ENCODE results near the gene THSD4. TPM values are rescaled to one million over a fixed set of nuclear protein-coding genes. Genes with fewer than 3 reads are reported as not detected.

Gene THSD4
- total and polyA plus RNA-seq, 2 donors (not counting 1 experiment from before 2014, with no cell fraction given): 43.1 to 95.5 TPM

DNA sequence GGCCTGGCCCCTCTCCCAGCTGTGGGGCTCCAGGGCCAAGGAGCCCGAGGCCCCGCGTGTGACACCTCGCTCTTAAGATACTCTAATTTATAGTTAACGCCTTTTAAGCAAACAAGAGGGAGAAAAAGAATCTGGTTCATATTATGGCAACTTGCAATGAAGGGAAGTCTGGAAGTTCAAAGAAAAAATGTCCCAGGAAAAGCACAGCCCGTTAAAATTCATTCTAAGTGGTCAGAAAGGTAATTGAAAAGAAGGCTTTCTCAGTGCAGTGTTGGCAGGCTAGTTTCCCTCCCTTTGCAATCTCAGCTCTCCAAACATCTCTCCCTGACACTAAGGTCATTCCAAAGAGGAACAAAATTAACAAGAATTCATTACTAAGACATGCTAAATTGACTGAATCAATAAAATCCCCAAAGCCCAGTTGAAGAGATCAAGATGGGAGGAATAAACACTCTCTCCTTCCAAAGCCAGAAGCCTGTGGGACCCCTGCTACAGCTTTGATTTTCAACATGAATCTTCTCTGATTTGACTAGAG is 339.3 kb downstream of the THSD4 start:
- DNase-seq (ENCODE audit: low read depth in 2 of 2): no peak
- Histone ChIP-seq H3K27me3 (ENCODE audit: control insufficient read depth, insufficient read depth, low read length) (no peaks in the 10 kb centered on the region), H3K4me3 (replicated peaks in 1 of 4; ENCODE audit: control extremely low read depth in 1 of 4, insufficient read depth in 1 of 4, low read depth in 3 of 4, low read length in 4 of 4) (no peak overlapping the region), H3K4me1 (ENCODE audit: control insufficient read depth, extremely low read depth, insufficient read depth, low read length) (no peaks in the 10 kb centered on the region), H3K36me3 (ENCODE audit: control insufficient read depth, insufficient read depth, low read length) (no peaks in the 10 kb centered on the region), H4K20me1 (ENCODE audit: control insufficient read depth, extremely low read depth, insufficient read depth, low read length) (no peaks in the 10 kb centered on the region), H3K27ac (ENCODE audit: insufficient read depth, low read length) (no peak overlapping the region), H3K9me3 (ENCODE audit: control insufficient read depth, insufficient read depth, low read depth, low read length) (no peaks in the 10 kb centered on the region), H3K9ac (ENCODE audit: insufficient read depth, low read length) (no peak overlapping the region), H2AFZ (ENCODE audit: low read length) (no peak overlapping the region), H3K79me2 (ENCODE audit: control insufficient read depth, insufficient read depth, low read length) (no peaks in the 10 kb centered on the region), H3K4me2 (ENCODE audit: extremely low read depth, insufficient read depth, low read length) (no peak overlapping the region)
- TF ChIP-seq, protein P1, sequence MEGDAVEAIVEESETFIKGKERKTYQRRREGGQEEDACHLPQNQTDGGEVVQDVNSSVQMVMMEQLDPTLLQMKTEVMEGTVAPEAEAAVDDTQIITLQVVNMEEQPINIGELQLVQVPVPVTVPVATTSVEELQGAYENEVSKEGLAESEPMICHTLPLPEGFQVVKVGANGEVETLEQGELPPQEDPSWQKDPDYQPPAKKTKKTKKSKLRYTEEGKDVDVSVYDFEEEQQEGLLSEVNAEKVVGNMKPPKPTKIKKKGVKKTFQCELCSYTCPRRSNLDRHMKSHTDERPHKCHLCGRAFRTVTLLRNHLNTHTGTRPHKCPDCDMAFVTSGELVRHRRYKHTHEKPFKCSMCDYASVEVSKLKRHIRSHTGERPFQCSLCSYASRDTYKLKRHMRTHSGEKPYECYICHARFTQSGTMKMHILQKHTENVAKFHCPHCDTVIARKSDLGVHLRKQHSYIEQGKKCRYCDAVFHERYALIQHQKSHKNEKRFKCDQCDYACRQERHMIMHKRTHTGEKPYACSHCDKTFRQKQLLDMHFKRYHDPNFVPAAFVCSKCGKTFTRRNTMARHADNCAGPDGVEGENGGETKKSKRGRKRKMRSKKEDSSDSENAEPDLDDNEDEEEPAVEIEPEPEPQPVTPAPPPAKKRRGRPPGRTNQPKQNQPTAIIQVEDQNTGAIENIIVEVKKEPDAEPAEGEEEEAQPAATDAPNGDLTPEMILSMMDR (conservative IDR thresholded peaks at IDR 0.05 in 1 of 2, IDR thresholded peaks at IDR 0.05 in 1 of 2; ENCODE audit: low read depth in 1 of 2, low read length in 2 of 2): no peak
- TF ChIP-seq EZH2 (IDR thresholded peaks at IDR 0.05; ENCODE audit: low read length, missing control alignments): no peak

DNA sequence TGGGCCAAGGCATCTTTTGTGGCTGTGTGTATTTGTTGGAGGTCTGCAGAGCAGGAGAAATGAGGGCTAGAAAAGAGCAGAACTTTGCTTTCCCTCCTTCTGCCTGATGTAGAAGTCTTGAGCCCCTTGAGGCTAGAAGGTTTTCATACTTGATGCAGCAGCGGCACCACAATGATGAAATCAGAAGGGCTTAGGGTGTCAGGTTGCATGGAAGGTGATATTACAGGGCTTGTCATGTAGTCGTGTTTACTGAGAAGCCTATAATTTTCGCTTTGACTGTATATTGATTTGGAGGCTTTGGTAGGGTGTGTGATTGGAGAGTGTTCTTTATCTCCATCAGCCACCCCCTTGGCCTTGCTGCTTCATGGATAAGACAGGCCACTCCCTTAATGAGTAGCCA is 339.8 kb downstream of the THSD4 start:
- no peak overlapping the region for H3K4me3 ChIP-seq (replicated peaks in 1 of 4; ENCODE audit: control extremely low read depth in 1 of 4, insufficient read depth in 1 of 4, low read depth in 3 of 4, low read length in 4 of 4)
- H3K4me2 ChIP-seq (ENCODE audit: extremely low read depth, insufficient read depth, low read length): no peak overlapping the region
- no peak overlapping the region for H2AFZ ChIP-seq (ENCODE audit: low read length)
- H3K27me3 ChIP-seq (ENCODE audit: control insufficient read depth, insufficient read depth, low read length): no peaks in the 10 kb centered on the region
- no peaks in the 10 kb centered on the region for H3K4me1 ChIP-seq (ENCODE audit: control insufficient read depth, extremely low read depth, insufficient read depth, low read length)
- TF ChIP-seq EZH2 (IDR thresholded peaks at IDR 0.05; ENCODE audit: low read length, missing control alignments): no peak
- TF ChIP-seq, protein P1 (conservative IDR thresholded peaks at IDR 0.05 in 1 of 2, IDR thresholded peaks at IDR 0.05 in 1 of 2; ENCODE audit: low read depth in 1 of 2, low read length in 2 of 2): no peak
- DNase-seq (ENCODE audit: low read depth in 2 of 2): no peak
- no peak overlapping the region for H3K27ac ChIP-seq (ENCODE audit: insufficient read depth, low read length)
- no peaks in the 10 kb centered on the region for H3K79me2 ChIP-seq (ENCODE audit: control insufficient read depth, insufficient read depth, low read length)
- H3K9me3 ChIP-seq (ENCODE audit: control insufficient read depth, insufficient read depth, low read depth, low read length): no peaks in the 10 kb centered on the region
- H4K20me1 ChIP-seq (ENCODE audit: control insufficient read depth, extremely low read depth, insufficient read depth, low read length): no peaks in the 10 kb centered on the region
- H3K36me3 ChIP-seq (ENCODE audit: control insufficient read depth, insufficient read depth, low read length): no peaks in the 10 kb centered on the region
- no peak overlapping the region for H3K9ac ChIP-seq (ENCODE audit: insufficient read depth, low read length)

DNA sequence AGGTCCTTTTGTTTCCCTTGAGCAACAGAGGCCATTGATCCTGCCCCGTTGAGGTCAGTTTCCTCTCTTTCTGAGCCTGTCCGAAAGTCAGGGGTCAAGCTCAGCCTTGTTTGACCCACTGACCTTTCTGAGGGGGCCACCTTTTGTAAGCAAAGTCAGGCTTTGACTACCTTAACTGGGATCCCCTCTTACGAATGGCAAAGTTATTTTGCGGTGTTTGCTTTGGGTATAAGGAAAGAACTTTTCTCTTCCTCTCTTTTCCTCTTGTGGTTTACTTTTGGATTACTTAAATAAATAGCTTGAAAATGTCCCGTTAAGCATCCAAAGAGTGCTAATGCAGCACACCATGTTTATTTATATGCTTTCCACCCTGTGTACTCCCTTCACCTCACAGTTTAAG is 340.6 kb downstream of the THSD4 start:
- H3K4me2 ChIP-seq (ENCODE audit: extremely low read depth, insufficient read depth, low read length): no peak overlapping the region
- H3K9ac ChIP-seq (ENCODE audit: insufficient read depth, low read length): no peak overlapping the region
- H3K4me1 ChIP-seq (ENCODE audit: control insufficient read depth, extremely low read depth, insufficient read depth, low read length): no peaks in the 10 kb centered on the region
- H3K27ac ChIP-seq (ENCODE audit: insufficient read depth, low read length): no peak overlapping the region
- no peaks in the 10 kb centered on the region for H3K79me2 ChIP-seq (ENCODE audit: control insufficient read depth, insufficient read depth, low read length)
- H2AFZ ChIP-seq (ENCODE audit: low read length): no peak overlapping the region
- TF ChIP-seq, protein P1 (conservative IDR thresholded peaks at IDR 0.05 in 1 of 2, IDR thresholded peaks at IDR 0.05 in 1 of 2; ENCODE audit: low read depth in 1 of 2, low read length in 2 of 2): no peak
- TF ChIP-seq EZH2 (IDR thresholded peaks at IDR 0.05; ENCODE audit: low read length, missing control alignments): no peak
- H3K27me3 ChIP-seq (ENCODE audit: control insufficient read depth, insufficient read depth, low read length): no peaks in the 10 kb centered on the region
- no peaks in the 10 kb centered on the region for H3K9me3 ChIP-seq (ENCODE audit: control insufficient read depth, insufficient read depth, low read depth, low read length)
- no peaks in the 10 kb centered on the region for H4K20me1 ChIP-seq (ENCODE audit: control insufficient read depth, extremely low read depth, insufficient read depth, low read length)
- H3K4me3 ChIP-seq (replicated peaks in 1 of 4; ENCODE audit: control extremely low read depth in 1 of 4, insufficient read depth in 1 of 4, low read depth in 3 of 4, low read length in 4 of 4): no peak overlapping the region
- no peaks in the 10 kb centered on the region for H3K36me3 ChIP-seq (ENCODE audit: control insufficient read depth, insufficient read depth, low read length)
- DNase-seq (ENCODE audit: low read depth in 2 of 2): no peak

Data from fibroblast of lung (primary cell).